ENCODE results near the gene KCNK15.

The KCNK15 gene

GRCh38 chr20:44800391-44801046 is 54.9 kb downstream of the KCNK15 start:
- DNase-seq (ENCODE audit: low spot score in 2 of 2) (no peak), ATAC-seq (no peak)
- H3K36me3 Mint-ChIP-seq = no peaks in the 10 kb centered on the region
- no peak overlapping the region for H3K27ac Mint-ChIP-seq
- no peaks in the 10 kb centered on the region for H3K4me1 Mint-ChIP-seq
- H3K4me3 Mint-ChIP-seq = no peak overlapping the region
- H3K9me3 Mint-ChIP-seq = no peaks in the 10 kb centered on the region

Data from stimulated activated effector memory CD8-positive, alpha-beta T cell treated with anti-CD3 and anti-CD28 coated beads, Interleukin-12 subunit alpha, Interleukin-12 subunit beta, amount 100 ng/mL, for 72 hours (primary cell).